ENCODE results near the gene CCDC201. TPM values are rescaled to one million over a fixed set of nuclear protein-coding genes. Genes with fewer than 3 reads are reported as not detected.

The CCDC201 gene
- total and polyA plus RNA-seq, 2 of the 4 experiments (the other 2 are of a cell fraction): not detected

GRCh38 chr7:45885264-45885882, 12.5 kb upstream of the CCDC201 start (continued):
- TF ChIP-seq CTCF (conservative IDR thresholded peaks at IDR 0.05; ENCODE audit: low read depth, low read length): no peak
- TF ChIP-seq SMC3 (IDR thresholded peaks at IDR 0.05; ENCODE audit: low read depth, low read length): no peak
- no peak for TF ChIP-seq RCOR1 (IDR thresholded peaks at IDR 0.05; ENCODE audit: insufficient replicate concordance, low read length)
- TF ChIP-seq MAFK (IDR thresholded peaks at IDR 0.05; ENCODE audit: low read depth, low read length): no peak

Data from IMR-90 (cell line).